ENCODE measurements around the gene A2M. TPM values are rescaled to one million over a fixed set of nuclear protein-coding genes. Genes with fewer than 3 reads are reported as not detected.

The A2M gene
- total RNA-seq, 1 experiment from 2014 or later: 1.2 TPM

DNA sequence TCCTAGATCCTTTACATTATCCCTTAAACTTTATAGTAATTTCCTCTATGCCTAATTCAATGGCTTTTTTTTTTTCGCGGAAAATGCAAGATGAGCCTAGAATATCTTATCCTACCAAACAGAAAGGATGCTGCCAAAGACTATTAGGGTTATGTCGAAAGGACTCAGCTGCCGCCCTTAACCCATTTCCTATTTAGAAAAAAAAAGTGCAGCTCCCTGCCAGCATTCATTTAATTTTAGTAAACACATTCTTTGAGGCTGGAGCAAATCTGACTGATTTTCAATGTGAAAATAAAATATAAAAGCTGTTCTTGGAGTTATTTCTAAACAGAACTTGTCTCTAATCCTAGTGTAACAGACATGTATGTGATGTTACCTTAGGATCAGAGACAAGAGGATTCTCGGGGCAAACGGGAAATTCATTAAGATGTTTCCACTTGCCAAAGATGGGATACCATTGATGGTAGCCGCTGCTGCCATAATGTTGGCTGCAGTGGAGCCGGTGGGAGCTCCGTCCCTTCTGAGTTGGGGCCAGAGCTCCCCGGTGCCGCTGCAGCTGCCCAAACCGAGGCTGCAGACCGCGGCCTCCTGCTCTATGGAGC lies 8.2 kb upstream of the A2M start:
- Mint-ChIP-seq H3K9me3 (no peaks in the 10 kb centered on the region; a peak in 1 of 5 replicates), H3K27me3 (ENCODE audit: low read depth) (no peaks in the 10 kb centered on the region)

More for the DNA sequence above, 8.2 kb upstream of the A2M start:
- Histone ChIP-seq H3K9ac (ENCODE audit: extremely low read depth, insufficient read length, low read length) (no peak overlapping the region), H3K56ac (ENCODE audit: insufficient read length, low read depth, low read length) (no peak overlapping the region), H3K23ac (ENCODE audit: insufficient read length, low read depth, low read length) (no peak overlapping the region), H3K4me2 (ENCODE audit: insufficient read depth, insufficient read length, low read length) (no peak overlapping the region), H4K91ac (ENCODE audit: insufficient read length, low read depth, low read length) (no peak overlapping the region), H3T11ph (ENCODE audit: low read length) (no peak overlapping the region), H4K8ac (replicated peaks; ENCODE audit: insufficient read length, low read depth, low read length) (no peak overlapping the region), H4K20me1 (ENCODE audit: control insufficient read depth, insufficient read depth, insufficient read length) (no peaks in the 10 kb centered on the region), H3K27me3 (ENCODE audit: insufficient read depth, low read length) (no peaks in the 10 kb centered on the region), H3K4ac (ENCODE audit: low read depth, low read length) (no peak overlapping the region), H3K27ac (ENCODE audit: insufficient read length, low read depth, low read length) (no peak overlapping the region), H2BK12ac (ENCODE audit: insufficient read length, low read depth, low read length) (no peak overlapping the region), H2BK120ac (ENCODE audit: low read depth, low read length, poor library complexity, severe bottlenecking) (no peak overlapping the region), H3K14ac (ENCODE audit: insufficient read depth, low read length) (no peak overlapping the region), H3K18ac (ENCODE audit: insufficient read length, low read depth, low read length) (no peak overlapping the region), H2BK20ac (ENCODE audit: low read depth, low read length, poor library complexity, severe bottlenecking) (no peak overlapping the region), H2BK15ac (ENCODE audit: low read depth, low read length) (no peak overlapping the region), H3K4me1 (ENCODE audit: insufficient read depth, low read length) (no peaks in the 10 kb centered on the region), H4K5ac (ENCODE audit: insufficient read length, low read depth, low read length) (no peak overlapping the region), H3K79me1 (ENCODE audit: insufficient read depth, low read depth, low read length, poor library complexity, severe bottlenecking) (no peaks in the 10 kb centered on the region), H2AFZ (ENCODE audit: low read length) (no peak overlapping the region), H3K9me3 (ENCODE audit: control insufficient read depth, low read depth, low read length) (no peaks in the 10 kb centered on the region), H2AK5ac (ENCODE audit: insufficient read length, low read length) (no peak overlapping the region), H2BK5ac (ENCODE audit: insufficient read length, low read length) (no peak overlapping the region), H3K79me2 (ENCODE audit: insufficient read depth, low read length) (no peaks in the 10 kb centered on the region), H3K23me2 (ENCODE audit: insufficient read length, low read depth, low read length, poor library complexity, severe bottlenecking) (no peaks in the 10 kb centered on the region)
- Mint-ChIP-seq H3K4me1 (no peaks in the 10 kb centered on the region), H3K4me3 (no peak overlapping the region), H3K27ac (no peak overlapping the region), H3K36me3 (ENCODE audit: insufficient read depth in 1 of 3, low read depth in 3 of 3) (peaks cover 0 to 4% (median 0%) of the 10 kb centered on the region in 3 experiments; a peak in 2 of 7 replicates)
- DNase-seq: no peak
- TF ChIP-seq, protein P1, sequence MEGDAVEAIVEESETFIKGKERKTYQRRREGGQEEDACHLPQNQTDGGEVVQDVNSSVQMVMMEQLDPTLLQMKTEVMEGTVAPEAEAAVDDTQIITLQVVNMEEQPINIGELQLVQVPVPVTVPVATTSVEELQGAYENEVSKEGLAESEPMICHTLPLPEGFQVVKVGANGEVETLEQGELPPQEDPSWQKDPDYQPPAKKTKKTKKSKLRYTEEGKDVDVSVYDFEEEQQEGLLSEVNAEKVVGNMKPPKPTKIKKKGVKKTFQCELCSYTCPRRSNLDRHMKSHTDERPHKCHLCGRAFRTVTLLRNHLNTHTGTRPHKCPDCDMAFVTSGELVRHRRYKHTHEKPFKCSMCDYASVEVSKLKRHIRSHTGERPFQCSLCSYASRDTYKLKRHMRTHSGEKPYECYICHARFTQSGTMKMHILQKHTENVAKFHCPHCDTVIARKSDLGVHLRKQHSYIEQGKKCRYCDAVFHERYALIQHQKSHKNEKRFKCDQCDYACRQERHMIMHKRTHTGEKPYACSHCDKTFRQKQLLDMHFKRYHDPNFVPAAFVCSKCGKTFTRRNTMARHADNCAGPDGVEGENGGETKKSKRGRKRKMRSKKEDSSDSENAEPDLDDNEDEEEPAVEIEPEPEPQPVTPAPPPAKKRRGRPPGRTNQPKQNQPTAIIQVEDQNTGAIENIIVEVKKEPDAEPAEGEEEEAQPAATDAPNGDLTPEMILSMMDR (conservative IDR thresholded peaks at IDR 0.05): no peak
- no CpG with 5 or more reads among the region's 14 CpGs for WGBS (ENCODE audit: extremely low coverage, insufficient read length, low lambda C conversion rate)

Data from H9 (cell line).